ENCODE results near the gene LRRC43. TPM values are rescaled to one million over a fixed set of nuclear protein-coding genes. Genes with fewer than 3 reads are reported as not detected.

Gene LRRC43
- total and polyA plus RNA-seq, 2 of the 4 experiments (the other 2 are of a cell fraction), result 0.26 to 0.36 TPM

GRCh38 chr12:122197612-122197966, 14.7 kb downstream of the LRRC43 start:
- TF ChIP-seq POLR2A (IDR thresholded peaks at IDR 0.05; ENCODE audit: low read depth, low read length) (no peak), RFX5 (IDR thresholded peaks at IDR 0.05; ENCODE audit: low read depth, low read length) (no peak), RCOR1 (IDR thresholded peaks at IDR 0.05; ENCODE audit: insufficient replicate concordance, low read length) (no peak), NFE2L2 (IDR thresholded peaks at IDR 0.05; ENCODE audit: low read depth, low read length) (no peak), ELK1 (IDR thresholded peaks at IDR 0.05; ENCODE audit: borderline replicate concordance, low read depth, low read length) (no peak), BHLHE40 (IDR thresholded peaks at IDR 0.05; ENCODE audit: low read depth, low read length) (no peak), MXI1 (IDR thresholded peaks at IDR 0.05; ENCODE audit: borderline replicate concordance, low read depth, low read length) (no peak), CEBPB (IDR thresholded peaks at IDR 0.05; ENCODE audit: low read depth, low read length) (no peak), CHD1 (IDR thresholded peaks at IDR 0.05; ENCODE audit: low read depth, low read length) (no peak), RAD21 (IDR thresholded peaks at IDR 0.05; ENCODE audit: low read length) (no peak), CTCF (conservative IDR thresholded peaks at IDR 0.05; ENCODE audit: low read depth, low read length) (no peak), SMC3 (IDR thresholded peaks at IDR 0.05; ENCODE audit: low read depth, low read length) (no peak), USF2 (IDR thresholded peaks at IDR 0.05; ENCODE audit: low read depth, low read length) (no peak), MAZ (IDR thresholded peaks at IDR 0.05; ENCODE audit: borderline replicate concordance, low read depth, low read length) (no peak), FOS (IDR thresholded peaks at IDR 0.05; ENCODE audit: low read depth, low read length) (no peak), MAFK (IDR thresholded peaks at IDR 0.05; ENCODE audit: low read depth, low read length) (no peak)
- Histone ChIP-seq H2BK5ac (ENCODE audit: low read depth, low read length, poor library complexity, severe bottlenecking) (peak overlapping the region; percentile 18), H2BK20ac (ENCODE audit: low read depth, low read length) (peak overlapping the region; percentile 63; the same call in 1 of the 2 replicates), H3K4me2 (ENCODE audit: low read depth, low read length) (no peak overlapping the region), H3K9me1 (ENCODE audit: insufficient read depth, low read length) (0 out of 2 replicates have a peak, but pooled peaks cover 4% of the 10 kb centered on the region), H4K5ac (ENCODE audit: low read depth, low read length) (no peak overlapping the region), H2BK15ac (ENCODE audit: low read depth, low read length) (no peak overlapping the region; the same call in 2 of the 3 replicates), H3K18ac (ENCODE audit: low read depth, low read length) (peak overlapping the region; percentile 23; the same call in 1 of the 2 replicates), H4K20me1 (ENCODE audit: insufficient read depth, low read length) (no peaks in the 10 kb centered on the region), H3K14ac (replicated peaks; ENCODE audit: low read depth, low read length) (peak overlapping the region; percentile 58), H2AK9ac (replicated peaks; ENCODE audit: low read depth, low read length, poor library complexity) (no peak overlapping the region), H3K56ac (ENCODE audit: extremely low read depth, insufficient read depth, low read length) (no peak overlapping the region), H4K8ac (ENCODE audit: low read depth in 2 of 2, low read length in 2 of 2) (no peak overlapping the region), H4K91ac (ENCODE audit: insufficient read depth, low read depth, low read length) (no peak overlapping the region), H3K4me3 (ENCODE audit: insufficient read depth, low read depth, low read length) (no peak overlapping the region), H2BK120ac (ENCODE audit: low read depth, low read length) (peak overlapping the region; percentile 34; the same call in 1 of the 2 replicates), H3K27ac (ENCODE audit: insufficient read depth, low read length) (no peak overlapping the region), H2AK5ac (ENCODE audit: low read depth, low read length) (peak overlapping the region; percentile 27; the same call in 1 of the 2 replicates), H3K9ac (ENCODE audit: low read depth, low read length) (no peak overlapping the region), H3K9me3 (ENCODE audit: control insufficient read depth, insufficient read depth, low read length) (peaks cover 2% of the 10 kb centered on the region; the same call in 1 of the 2 replicates), H3K4me1 (ENCODE audit: control insufficient read depth, insufficient read depth, low read length) (peaks cover 4% of the 10 kb centered on the region), H3K79me1 (ENCODE audit: low read depth in 1 of 2, low read length in 2 of 2) (no peaks in the 10 kb centered on the region), H2AFZ (replicated peaks; ENCODE audit: low read length, poor library complexity) (no peak overlapping the region), H3K23ac (ENCODE audit: low read depth, low read length) (peak overlapping the region; percentile 6; the same call in 1 of the 2 replicates), H3K4ac (ENCODE audit: low read depth, low read length) (no peak overlapping the region), H3K36me3 (ENCODE audit: control insufficient read depth, insufficient read depth, low read length) (no peaks in the 10 kb centered on the region), H3K27me3 (ENCODE audit: control insufficient read depth, insufficient read depth, low read length) (no peaks in the 10 kb centered on the region)
- WGBS, 2 experiments (ENCODE audit: extremely low coverage in 2 of 2, insufficient read length in 1 of 2), result no CpG with 5 or more reads among the region's 1 CpG
- no TSS peak for BruUV-seq (replicated peaks)
- intact Hi-C loops (cut with micrococcal nuclease), result no loop called here
- in situ Hi-C loops (cut with MboI; ENCODE audit: low sequenced_read_pairs), result no loop called here
- DNase-seq, result peak; percentile 19
- POLR2A ChIA-PET (ENCODE audit: unreplicated experiment), result no interaction called here
- no peak for ATAC-seq (ENCODE audit: low read depth)
- dilution Hi-C loops (cut with HindIII; ENCODE audit: low sequenced_read_pairs, unreplicated experiment), result no loop called here
- CTCF ChIA-PET, result no interaction called here

All from IMR-90 (cell line).